GM12801 (cell line): Measurements from ENCODE around the gene SLC28A3.

Source experiments
- TF ChIP-seq, protein P1 (sequence below): IDR thresholded peaks from one replicate; pipeline ENCODE4 v1.5.1; 2011; ENCODE audit warnings: control low read depth; ENCODE audit not compliant: insufficient read length; ENCODE audit errors: extremely low read depth

SLC28A3 gene

DNA sequence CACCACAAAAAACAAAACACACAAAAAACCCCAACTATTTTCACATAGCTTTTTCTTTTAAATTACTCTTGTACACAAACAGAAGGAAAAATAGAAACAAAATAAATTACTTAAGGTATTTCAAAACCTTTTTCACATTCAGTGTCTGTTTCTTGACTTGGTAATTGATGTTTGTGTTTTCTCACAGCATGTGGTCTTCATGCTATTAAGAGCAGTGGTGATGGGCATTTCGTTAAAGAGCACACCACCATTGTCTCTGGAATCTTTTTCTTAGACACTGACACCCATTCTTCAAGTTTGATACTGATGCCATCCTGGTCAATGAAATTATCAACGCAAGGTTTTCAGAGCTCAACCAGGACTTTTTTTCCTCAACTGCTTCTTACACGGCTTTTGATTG is 63.8 kb downstream of the SLC28A3 start:
- TF ChIP-seq, protein P1, sequence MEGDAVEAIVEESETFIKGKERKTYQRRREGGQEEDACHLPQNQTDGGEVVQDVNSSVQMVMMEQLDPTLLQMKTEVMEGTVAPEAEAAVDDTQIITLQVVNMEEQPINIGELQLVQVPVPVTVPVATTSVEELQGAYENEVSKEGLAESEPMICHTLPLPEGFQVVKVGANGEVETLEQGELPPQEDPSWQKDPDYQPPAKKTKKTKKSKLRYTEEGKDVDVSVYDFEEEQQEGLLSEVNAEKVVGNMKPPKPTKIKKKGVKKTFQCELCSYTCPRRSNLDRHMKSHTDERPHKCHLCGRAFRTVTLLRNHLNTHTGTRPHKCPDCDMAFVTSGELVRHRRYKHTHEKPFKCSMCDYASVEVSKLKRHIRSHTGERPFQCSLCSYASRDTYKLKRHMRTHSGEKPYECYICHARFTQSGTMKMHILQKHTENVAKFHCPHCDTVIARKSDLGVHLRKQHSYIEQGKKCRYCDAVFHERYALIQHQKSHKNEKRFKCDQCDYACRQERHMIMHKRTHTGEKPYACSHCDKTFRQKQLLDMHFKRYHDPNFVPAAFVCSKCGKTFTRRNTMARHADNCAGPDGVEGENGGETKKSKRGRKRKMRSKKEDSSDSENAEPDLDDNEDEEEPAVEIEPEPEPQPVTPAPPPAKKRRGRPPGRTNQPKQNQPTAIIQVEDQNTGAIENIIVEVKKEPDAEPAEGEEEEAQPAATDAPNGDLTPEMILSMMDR: no peak

DNA sequence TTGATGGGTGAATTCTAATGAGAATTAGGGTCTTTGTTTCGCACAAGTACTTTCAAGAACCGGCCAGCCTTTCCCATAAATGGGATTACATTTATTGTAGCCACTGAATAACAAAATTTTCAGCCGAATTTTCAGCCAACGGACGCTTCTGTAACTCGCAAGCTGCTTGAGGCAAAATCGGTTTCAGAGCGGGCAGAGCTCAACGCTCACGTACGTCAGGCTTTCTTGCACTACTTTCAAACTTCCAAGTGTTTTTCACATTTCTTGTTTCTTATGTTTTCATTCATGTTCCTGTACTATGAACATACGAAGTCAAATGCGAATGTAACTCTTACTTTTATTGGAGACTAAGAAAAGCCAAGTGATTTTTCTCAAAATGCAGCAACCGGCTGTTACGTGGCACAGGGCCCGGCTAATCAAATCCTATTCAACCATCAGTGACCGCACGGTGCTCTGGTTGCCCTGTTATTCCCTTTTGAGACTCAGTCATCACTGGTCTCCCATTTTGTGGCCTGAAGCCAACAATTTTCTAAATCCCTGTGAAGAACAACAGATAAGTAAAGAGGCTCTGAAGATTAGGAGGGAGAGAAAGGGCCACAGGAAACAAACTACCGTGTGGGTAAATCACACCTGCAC is 68.5 kb downstream of the SLC28A3 start:
- TF ChIP-seq, protein P1: no peak

DNA sequence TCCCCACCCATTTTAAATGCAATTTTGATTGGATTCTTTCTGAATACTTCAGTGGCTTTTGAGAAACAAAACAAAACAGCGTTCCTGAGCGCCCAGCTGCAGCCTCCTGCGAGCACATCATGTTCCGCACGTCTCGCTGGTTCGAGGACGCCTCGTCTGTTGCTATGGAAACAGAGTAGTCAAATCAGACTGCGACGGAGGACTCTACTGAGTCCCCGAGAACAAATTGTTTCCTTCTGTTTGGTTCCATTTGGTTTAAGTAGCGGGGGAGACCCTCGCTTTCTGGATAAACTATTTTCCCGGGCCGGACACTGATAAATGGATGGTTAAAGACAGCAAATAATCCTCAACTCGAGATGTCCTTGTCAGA is 69.0 kb downstream of the SLC28A3 start:
- TF ChIP-seq, protein P1: no peak

DNA sequence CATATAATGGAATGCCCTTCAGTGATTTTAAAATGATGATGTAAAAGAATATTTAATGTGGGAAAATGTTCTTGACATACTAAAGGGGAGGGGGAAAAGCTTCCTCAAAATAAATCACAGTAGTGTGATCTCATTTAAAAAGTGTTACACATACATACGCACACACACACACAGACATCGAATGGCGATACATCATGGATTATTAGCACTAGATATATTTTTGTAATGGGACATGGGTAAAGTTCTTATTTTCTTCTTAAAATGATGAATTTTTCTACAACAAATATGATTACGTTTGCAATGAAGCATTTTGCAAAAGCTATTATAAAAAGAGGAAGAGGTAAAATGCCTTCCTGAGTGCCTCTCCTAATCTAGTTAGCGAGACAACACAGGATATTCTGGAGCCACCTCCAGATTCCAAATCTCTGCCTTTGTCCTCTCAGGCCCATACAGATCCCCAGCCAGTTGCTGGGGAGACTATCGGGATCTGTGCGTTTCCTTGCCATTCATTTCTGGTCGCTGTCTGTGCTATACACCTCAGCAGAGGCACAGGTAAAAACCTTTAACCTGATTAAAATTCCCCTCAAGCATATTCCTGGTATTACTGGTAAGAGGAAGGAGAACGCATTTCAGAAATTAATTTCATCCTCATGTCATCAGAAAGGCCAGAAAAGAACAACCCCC is 69.6 kb downstream of the SLC28A3 start:
- TF ChIP-seq, protein P1: no peak

DNA sequence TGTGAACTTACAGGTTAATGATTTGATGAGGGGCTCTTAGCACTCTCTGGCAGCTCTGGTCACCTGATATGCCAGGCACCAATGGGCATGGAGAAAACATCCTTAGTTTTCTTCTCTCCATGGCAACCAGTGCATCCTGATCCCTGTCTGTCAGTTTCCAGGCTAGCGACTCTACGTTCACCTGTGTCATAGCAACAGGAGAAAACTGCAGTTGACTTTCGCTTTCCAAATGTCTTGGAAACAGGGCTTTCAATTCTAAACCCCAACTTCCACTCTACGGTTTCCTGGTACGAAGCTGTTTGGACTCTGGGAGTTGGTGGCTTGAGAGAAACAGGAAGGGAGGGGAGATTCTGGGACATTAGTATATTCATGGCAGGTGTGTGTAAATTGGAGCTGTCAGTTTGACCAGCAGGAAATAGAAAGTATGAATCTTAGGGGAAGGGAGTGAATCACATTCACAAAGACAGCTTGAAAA is 74.4 kb downstream of the SLC28A3 start:
- TF ChIP-seq, protein P1: no peak

DNA sequence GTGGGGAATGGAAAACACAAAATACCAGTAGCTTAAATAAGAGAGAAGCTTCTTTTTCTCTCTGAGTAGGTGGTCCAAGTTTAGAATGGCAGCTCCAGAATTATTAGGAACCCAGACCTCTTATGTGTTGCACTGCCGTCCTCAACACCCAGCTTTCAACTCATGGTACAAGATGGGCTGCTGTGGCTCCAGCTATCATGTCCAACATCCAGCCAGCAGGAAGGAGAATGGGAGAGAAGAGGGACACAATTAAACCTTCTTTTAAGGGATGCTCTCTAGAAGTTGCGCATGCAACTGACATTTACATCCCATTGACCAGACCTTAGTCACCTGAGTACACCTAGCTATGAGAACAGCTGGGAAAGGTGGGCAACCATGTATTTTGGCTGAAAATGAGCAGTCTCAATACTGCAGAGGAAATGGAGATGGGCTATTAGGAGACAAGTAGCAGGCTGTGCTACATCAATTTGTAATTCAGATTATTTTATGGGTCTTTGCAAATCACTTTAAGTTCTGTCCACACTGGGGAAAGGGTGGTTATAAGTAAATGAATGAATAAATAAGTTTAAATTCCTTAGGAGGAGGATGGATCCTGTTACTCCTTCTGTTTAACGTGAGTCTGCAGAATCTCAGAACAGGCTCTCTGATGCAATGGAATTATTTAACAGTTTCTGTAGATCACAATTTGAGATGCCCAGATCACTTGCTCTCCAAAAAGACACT is 76.1 kb downstream of the SLC28A3 start:
- TF ChIP-seq, protein P1: no peak

DNA sequence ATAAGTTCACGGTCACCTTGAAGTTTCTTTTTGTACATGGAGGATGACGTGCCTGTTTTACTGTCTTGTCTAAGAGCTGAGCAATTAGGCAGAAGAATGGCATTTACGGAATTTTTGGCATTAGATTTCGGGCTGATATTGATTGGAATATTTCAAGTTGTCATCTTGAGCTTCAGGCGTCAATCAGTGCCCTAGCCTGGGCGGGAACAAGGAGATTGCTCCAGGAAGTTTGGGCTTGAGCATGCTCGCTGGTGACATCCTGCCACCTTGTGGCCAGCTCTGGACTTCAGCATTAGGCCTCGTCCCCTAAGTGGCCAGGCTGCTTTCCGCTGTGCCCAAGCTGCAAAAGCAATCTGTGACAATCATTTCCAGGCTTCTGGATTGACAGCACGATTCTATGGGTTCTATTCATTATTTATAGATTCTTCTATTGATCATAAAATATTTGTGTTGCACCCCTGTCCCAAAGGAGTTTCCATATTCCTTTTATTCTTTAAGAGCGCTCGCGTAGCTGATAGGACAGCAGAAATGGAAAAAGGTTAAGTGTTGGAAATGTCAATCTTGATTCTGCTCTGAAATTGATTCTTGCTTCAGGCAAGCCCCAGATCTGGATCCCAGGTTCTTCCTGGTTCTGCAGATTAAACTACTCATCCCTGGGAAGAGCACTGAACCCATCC is 79.3 kb downstream of the SLC28A3 start:
- TF ChIP-seq, protein P1: peak; percentile 38
